Ishikawa (cell line): ENCODE data around the gene RNF149.

ENCODE experiments used
- CEBPB ChIP-seq: IDR thresholded peaks from 2 replicates; pipeline ENCODE4 v1.6.1; 2012
- CREB1 ChIP-seq: IDR thresholded peaks from 2 replicates; pipeline ENCODE4 v1.6.1; 2012; ENCODE audit warnings: low read depth
- EGR1 ChIP-seq: IDR thresholded peaks from 2 replicates; pipeline ENCODE4 v1.6.1; 2012
- EP300 ChIP-seq: IDR thresholded peaks from 2 replicates; pipeline ENCODE4 v1.6.1; 2012; ENCODE audit warnings: borderline replicate concordance
- FOXM1 ChIP-seq: IDR thresholded peaks from 2 replicates; pipeline ENCODE4 v1.6.1; 2012; ENCODE audit warnings: low read depth, borderline replicate concordance
- MAX ChIP-seq: IDR thresholded peaks from 2 replicates; pipeline ENCODE4 v1.6.1; 2012
- NFIC ChIP-seq: IDR thresholded peaks from 2 replicates; pipeline ENCODE4 v1.6.1; 2012
- RAD21 ChIP-seq: IDR thresholded peaks from 2 replicates; pipeline ENCODE4 v1.6.1; 2012; ENCODE audit warnings: low read depth
- REST ChIP-seq: IDR thresholded peaks from 2 replicates; pipeline ENCODE4 v1.6.1; 2012; ENCODE audit warnings: low read depth, mild to moderate bottlenecking
- TAF1 ChIP-seq: IDR thresholded peaks from 2 replicates; pipeline ENCODE4 v1.6.1; 2012; ENCODE audit warnings: low read depth, mild to moderate bottlenecking
- TCF12 ChIP-seq: IDR thresholded peaks from 2 replicates; pipeline ENCODE4 v1.6.1; 2012; ENCODE audit warnings: low read depth
- TEAD4 ChIP-seq: IDR thresholded peaks from 2 replicates; pipeline ENCODE4 v1.6.1; 2012
- YY1 ChIP-seq: IDR thresholded peaks from 2 replicates; pipeline ENCODE4 v1.6.1; 2012; ENCODE audit warnings: low read depth
- ZBTB7A ChIP-seq: IDR thresholded peaks from 2 replicates; pipeline ENCODE4 v1.6.1; 2012; ENCODE audit warnings: low read depth
- TF ChIP-seq, protein P1 (sequence below): IDR thresholded peaks from 2 replicates; pipeline ENCODE4 v1.6.1; 2012

Gene RNF149

GRCh38 chr2:101348883-101349282 lies 40.4 kb upstream of the RNF149 start:
- TF ChIP-seq REST (no peak), TEAD4 (no peak), FOXM1 (no peak), RAD21 (no peak), EGR1 (no peak), TCF12 (no peak), TAF1 (no peak), NFIC (no peak), YY1 (no peak), EP300 (no peak), CREB1 (no peak), ZBTB7A (no peak), MAX (no peak), CEBPB (no peak)
- TF ChIP-seq, protein P1, sequence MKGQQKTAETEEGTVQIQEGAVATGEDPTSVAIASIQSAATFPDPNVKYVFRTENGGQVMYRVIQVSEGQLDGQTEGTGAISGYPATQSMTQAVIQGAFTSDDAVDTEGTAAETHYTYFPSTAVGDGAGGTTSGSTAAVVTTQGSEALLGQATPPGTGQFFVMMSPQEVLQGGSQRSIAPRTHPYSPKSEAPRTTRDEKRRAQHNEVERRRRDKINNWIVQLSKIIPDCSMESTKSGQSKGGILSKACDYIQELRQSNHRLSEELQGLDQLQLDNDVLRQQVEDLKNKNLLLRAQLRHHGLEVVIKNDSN: no peak

DNA sequence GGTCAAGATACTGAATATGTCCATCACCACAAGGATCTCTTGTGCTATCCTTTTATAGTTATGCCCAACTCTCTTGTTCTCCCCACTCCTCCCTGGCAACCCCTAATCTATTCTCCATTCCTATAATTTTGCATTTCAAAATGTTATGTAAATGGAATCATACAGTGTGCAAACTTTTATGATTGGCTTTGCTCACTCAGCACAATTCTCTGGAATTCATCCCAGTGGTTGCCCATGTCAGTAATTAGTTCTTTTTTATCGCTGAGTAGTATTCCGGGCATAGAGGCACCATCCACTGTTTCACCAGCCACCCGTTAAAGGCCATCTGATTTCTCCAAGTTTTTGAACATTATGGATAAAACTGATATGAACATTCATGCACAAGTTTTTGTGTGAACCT lies 38.4 kb upstream of the RNF149 start:
- no peak for TF ChIP-seq FOXM1
- no peak for TF ChIP-seq NFIC
- TF ChIP-seq RAD21: no peak

DNA sequence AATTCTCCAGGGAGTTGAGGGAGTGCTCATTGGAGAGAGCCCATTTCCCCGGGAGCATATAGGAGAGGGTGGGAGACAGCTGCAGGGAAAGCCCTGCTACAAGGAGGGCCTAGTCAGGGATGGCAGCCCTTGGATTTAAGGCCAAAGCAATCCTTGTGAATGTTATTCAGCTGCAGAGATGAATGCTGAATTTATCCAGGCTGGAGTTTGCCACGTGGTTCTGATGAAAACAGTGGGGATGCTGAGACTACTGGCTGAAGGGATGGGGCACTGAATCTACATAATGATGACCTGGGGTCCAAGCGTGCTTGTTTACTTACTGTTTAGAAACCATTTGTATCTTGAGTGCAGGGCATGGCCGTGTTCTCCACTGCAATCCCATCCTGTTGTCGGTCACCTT lies 35.6 kb upstream of the RNF149 start:
- TF ChIP-seq NFIC (no peak), CREB1 (no peak), REST (no peak), CEBPB (no peak), ZBTB7A (no peak)

GRCh38 chr2:101342625-101343008 lies 34.1 kb upstream of the RNF149 start:
- TF ChIP-seq TCF12 (no peak), YY1 (no peak), NFIC (no peak), CEBPB (no peak), MAX (no peak), RAD21 (no peak)
- TF ChIP-seq, protein P1: no peak

- TF ChIP-seq RAD21 (peak; percentile 88), ZBTB7A (no peak)
Observed at GRCh38 chr2:101341901-101342624, 33.6 kb upstream of the RNF149 start.

DNA sequence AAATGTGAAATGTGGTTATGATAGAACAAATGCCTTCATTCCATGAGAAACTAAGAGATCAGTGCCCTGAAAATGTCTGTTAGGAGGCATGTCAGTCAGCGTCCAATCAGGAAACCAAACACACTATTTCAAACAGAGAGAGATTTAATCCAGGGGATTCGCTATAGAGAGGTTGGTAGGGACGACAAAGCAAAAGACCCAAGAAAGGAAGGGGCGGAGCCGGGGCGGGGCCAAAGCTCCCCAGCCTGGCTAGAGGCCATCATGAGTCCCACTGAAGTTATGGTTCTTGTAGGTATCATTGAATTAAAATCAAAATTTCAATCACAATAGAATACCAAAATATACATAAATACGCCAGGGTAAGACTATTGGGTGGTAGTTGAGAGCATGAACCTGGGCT lies 32.9 kb upstream of the RNF149 start:
- TF ChIP-seq MAX: no peak
- no peak for TF ChIP-seq CREB1
- TF ChIP-seq ZBTB7A: no peak
- TF ChIP-seq, protein P1: no peak
- no peak for TF ChIP-seq REST
- TF ChIP-seq FOXM1: no peak
- no peak for TF ChIP-seq EP300
- no peak for TF ChIP-seq TAF1
- TF ChIP-seq CEBPB: no peak
- no peak for TF ChIP-seq TEAD4
- no peak for TF ChIP-seq RAD21
- no peak for TF ChIP-seq NFIC
- TF ChIP-seq EGR1: no peak
- no peak for TF ChIP-seq TCF12
- TF ChIP-seq YY1: no peak
